Endothelial cell of hepatic sinusoid (primary cell): ENCODE measurements around the gene KIAA1143.

ENCODE experiments used
- in situ Hi-C: cut with HindIII; loops from 2 replicates; pipeline ENCODE4 v1.10.0; 2017; ENCODE audit warnings: low sequenced_read_pairs

KIAA1143 gene

DNA sequence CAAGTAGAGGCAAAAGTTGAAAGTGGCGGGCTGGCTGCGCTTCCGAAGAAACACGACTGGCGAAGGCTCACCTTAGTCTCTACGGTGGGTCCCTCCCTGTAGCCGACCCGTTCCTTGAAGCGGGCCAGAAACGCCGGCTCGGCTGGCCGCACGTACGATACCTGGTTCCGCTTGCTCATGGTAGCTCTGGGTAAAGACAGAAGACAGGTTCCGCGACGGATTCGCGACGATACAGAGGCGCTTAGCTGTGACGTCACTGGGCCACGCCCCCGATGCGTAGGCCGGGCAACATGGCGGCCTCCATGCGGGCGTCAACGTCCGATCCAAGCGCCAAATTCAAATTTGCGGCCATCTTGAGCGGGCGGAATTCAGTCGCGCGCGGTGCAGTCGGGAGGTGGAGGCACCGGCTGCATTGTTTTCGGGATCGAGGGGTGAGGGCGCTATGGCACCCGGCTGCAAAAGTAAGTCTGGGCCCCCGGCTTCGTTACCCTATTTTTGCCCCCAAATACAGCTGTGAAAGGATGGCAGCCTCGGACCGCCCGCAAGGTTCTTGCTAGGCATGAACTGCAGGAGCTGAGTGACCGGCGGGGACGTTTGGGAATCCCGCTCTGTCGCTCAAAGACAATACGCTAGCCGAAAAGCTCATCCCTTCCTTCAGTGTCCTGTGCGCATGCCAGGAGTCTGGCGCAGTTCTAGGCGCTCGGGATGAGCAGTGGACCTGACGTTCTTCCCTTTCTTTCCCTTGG lies at the start of gene KIAA1143, which contains the start of gene KIF15:
Gene KIAA1143 (minus strand): TSS at position 196 of the 746 bp plus-strand sequence. CDS start 17 bp downstream, at position 179.
Gene KIF15 (plus strand): TSS at position 371 of the 746 bp plus-strand sequence. CDS start 72 bp downstream, at position 443.
- in situ Hi-C loops: no loop called here

DNA sequence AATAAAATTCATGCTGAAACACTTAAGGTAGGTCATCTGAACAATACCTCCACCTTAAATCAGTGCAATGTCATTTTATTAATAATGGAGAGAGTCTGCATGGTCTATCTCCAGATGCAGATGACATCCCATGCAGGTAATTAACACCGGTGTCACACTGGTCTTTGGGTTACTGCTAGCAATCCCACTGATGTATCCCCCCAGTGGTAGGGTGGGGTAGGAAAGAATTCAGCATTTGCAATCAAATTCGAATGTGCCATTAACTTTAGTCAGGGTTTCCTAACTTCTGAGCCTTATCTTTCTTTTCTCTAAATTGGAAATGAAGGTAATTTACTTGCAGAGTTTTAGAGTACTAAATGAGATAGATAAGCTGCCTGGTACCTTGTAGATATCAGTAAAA lies 44.5 kb upstream of the KIAA1143 start:
- in situ Hi-C loops: loop anchor here (25.0 kb wide), 1 partner anchor 269 kb away; no protein-coding TSS in a partner anchor

DNA sequence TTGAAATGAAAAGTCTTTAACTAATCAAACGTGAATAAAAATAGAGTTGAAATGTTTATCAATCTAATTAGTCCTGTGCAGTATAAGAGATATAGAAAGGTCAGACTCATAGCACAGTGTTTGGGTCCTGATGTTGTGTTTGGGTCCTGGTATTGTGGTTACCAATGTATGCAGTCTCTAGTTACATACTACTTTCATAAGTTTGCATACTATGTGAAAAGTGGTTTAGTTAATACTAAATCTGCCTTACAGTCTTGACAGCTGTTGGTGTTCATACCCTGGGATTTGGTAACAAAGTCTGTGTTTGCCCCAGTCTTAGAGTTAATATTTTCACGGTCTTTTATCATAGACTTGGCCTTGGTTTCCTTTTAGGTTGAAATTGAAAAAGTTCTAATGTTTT lies 41.9 kb upstream of the KIAA1143 start:
- in situ Hi-C loops: loop anchor here (5.0 to 25.0 kb wide), 4 partner anchors 39 to 266 kb away; no protein-coding TSS in a partner anchor

DNA sequence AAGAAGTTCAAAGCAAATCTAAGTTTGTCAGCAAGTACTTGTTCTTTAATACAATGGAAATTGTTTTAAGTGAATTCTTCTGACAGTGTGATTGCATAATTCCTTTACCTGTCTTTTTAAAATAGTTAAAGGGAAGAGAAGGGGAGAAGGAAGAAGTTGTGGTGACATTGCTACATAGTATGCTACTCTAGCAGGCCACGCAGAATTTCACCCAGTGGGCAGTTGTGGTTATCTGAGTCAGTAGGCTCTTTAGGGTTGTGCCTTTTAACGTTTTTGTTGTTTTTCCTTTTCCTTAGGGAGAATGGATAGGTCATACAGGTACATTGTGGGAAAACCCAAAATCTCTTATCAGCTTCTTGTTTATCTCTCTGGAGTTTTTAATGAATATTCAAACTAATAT lies 40.6 kb upstream of the KIAA1143 start:
- in situ Hi-C loops: loop anchor here (5.0 to 25.0 kb wide), 4 partner anchors 40 to 265 kb away; no protein-coding TSS in a partner anchor

DNA sequence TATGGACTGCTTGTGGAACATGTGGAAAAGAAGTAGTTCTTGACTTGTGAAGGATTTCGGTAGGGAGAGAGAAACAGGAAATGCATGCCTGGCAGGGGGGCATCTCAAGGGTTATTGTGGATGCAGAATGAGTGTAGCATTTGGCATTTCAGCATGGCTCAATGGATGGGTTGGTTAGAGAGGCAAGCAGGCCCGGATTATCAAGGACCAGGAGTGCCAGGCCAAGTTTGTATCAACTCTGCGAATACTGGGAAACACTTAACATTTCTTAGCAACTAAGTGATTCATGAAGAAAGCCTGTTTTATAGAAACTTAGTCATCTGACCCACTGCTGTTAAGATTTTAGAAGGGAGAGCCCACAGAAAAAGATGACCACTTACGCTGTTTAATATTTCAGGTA lies 33.8 kb upstream of the KIAA1143 start:
- in situ Hi-C loops: loop anchor here (5.0 kb wide), 1 partner anchor 87 kb away; no protein-coding TSS in a partner anchor

DNA sequence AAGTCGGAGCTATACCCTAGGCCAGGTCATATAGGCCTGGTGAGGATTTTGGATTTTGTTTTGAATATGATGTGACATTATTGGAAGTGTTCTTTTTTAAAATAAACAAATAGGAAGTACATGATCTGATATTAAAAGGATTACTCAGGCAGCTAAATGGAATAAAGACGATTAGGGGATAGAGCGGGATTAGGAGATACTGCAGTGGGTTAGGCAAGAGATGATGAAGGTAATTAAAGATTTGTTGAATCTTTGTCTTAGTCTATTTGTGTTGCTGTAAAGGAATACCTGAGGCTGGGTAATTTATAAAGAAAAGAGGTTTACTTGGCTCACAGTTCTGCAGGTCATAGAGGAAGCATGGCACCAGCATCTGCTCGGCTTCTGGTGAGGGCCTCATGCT lies 21.5 kb upstream of the KIAA1143 start:
- in situ Hi-C loops: no loop called here

DNA sequence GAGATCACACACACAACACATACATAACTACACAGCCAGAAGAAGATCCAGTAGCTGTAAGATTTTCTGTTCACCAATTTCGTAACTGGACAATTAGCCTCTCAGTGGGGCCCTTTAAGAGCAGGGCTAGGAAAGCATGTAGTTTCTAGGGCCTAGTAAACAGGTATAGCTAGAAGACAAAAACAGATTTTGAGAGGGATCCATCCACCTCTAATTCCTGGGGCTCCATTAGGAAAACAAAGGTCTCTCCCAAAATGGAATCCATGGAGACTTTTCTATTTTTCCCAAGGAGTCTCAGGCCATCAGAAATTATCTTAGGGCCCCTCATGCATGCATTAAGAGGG lies 10.7 kb upstream of the KIAA1143 start:
- in situ Hi-C loops: no loop called here

DNA sequence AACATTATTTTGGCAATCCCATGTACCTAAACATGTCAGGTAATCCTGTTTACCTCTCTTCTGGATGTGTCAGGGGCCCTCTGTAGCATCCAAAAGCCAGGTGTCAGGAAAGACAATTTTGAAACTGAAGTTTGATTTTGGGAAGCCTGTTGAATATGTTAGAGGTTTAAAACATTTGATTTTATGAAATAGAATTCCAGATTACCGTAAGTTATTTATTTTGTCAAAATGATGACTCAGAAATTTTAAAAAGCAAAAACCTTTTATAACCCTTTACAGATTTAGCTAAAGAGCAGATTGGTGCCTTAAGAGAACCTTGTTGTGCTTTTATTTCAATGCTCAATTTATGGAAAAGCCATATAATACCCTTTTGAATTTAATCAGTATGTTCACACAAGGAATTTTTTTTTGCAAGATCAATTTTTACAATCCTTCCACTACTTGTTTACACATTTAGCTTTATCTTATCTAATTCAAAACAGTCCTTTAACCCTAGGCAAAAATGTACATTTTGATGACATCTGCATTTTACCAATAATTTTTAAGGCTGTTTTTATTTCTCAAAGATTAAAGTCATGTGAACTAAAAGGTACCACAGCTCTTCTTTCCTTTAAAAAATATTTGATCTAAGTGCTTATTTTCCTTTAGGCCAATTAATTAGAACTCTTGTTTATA lies 10.1 kb upstream of the KIAA1143 start:
- in situ Hi-C loops: no loop called here

DNA sequence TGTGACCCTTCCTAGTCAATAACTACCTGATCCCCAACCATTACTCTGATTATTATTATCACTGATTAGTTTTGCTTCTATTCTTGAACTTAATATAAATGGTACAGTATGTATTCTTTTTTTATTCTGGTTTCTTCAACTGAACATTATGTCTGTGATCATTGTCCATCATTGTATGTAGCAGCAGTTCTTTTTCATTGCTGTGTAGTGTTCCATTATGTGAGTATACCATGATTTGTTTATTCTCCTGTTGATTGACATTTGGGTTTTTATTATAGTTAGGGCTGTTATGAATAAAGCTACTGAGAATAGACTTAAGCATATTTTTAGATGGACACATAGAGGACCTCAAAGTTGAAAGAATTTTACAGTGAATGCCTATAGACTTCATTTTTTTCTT lies 2.8 kb upstream of the KIAA1143 start:
- in situ Hi-C loops: no loop called here

DNA sequence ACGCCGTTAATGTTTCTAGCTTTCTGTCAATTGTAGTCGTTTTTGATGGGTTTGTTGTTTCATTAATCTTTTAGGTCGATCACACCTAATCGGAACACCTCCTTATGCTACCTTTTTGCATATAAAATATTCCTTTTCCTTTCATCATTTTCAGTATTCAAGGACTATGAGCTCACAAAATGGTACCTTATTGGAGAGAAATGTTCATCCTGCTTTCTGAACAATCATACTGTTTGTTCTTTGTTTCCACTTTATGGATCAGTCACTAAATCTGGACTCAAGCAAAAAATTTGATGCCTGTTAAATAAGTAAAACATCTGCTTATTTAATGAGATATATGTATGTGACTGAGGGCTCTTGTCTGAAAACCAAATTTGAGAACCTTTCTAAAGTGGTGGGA lies 1.3 kb upstream of the KIAA1143 start:
- in situ Hi-C loops: no loop called here

DNA sequence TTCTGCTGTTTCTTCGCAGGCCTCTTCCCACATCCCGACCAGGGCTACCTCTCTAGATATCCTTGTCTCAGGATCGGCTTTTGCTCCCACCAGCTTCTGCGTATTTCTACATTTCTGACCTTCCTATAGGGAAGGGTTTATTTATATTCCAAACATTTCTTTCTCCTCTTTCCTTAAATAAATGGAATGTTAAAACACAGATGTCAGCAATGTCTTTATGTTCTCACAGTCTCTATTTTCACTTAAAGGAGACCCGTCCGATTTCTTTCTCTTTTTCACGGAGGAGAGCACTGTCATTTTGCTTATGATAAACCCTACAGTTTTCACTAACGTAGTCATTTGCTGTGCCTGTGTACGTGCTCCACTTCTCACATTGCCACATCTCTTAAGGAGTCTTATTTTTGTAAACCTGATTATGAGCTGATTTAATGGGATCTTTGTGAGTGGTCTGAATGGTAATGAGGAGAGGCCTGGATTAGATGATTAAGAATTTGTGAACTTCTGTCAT lies 805 bp upstream of the KIAA1143 start:
- in situ Hi-C loops: no loop called here

DNA sequence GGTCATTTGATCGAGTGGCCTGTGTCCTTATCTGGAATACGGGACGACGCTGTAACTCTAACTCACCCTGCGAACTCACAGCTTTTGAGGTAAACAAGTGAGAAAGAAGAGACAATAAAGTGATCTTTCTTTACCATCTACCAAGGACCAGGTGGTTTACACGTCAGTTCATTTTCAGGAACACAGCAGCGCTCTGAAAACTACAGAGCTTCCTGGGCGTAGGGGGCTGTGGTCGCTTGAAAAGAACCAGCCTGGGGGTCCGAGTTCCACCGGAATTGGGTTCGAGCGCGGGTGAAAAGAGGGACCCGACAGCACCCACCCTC lies 357 bp downstream of the KIAA1143 start:
- in situ Hi-C loops: no loop called here

DNA sequence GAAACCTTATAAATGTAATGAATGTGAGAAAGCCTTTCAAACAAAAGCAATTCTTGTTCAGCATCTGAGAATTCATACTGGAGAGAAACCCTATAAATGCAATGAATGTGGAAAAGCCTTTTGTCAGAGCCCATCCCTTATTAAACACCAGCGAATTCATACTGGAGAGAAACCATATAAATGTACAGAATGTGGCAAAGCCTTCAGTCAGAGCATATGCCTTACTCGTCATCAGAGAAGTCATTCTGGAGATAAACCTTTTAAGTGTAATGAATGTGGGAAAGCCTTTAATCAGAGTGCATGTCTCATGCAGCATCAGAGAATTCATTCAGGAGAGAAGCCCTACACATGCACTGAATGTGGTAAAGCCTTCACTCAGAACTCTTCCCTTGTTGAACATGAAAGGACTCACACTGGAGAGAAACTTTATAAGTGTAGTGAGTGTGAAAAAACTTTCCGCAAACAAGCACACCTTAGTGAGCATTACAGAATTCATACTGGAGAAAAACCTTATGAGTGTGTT lies 26.7 kb downstream of the KIAA1143 start:
- in situ Hi-C loops: loop anchor here (5.0 kb wide), 1 partner anchor 102 kb away; no protein-coding TSS in a partner anchor

DNA sequence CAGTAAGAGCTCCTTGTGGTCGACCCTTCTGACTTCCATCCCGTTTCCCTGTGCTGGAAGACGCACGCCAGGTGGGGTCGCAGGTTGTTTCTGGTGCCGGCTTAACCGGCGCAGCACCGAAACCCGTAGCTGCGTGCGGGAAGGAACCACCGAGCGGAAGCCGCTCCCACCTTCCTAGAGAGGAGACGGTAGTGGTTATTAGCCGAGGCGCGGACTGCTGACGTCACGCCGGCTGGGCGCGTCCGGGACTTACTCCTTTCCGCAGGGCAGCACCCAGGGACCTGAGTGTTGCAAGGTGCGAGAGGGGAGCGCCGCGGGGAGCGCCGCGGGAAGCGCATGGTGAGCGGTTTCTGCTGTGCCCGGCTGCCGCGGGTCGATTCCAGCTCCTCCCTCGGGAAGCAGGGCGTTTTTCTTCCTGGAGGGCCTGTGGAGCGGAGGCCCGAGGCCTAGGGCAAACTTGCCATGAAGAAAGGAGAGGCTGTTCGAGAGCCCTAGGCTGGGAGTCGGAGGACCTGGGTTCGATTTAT lies 32.0 kb downstream of the KIAA1143 start, which contains the start of gene ZNF501:
Gene ZNF501 (plus strand): TSS at position 252 of the 527 bp plus-strand sequence. CDS start 4,787 bp downstream, outside the sequence.
- in situ Hi-C loops: no loop called here

DNA sequence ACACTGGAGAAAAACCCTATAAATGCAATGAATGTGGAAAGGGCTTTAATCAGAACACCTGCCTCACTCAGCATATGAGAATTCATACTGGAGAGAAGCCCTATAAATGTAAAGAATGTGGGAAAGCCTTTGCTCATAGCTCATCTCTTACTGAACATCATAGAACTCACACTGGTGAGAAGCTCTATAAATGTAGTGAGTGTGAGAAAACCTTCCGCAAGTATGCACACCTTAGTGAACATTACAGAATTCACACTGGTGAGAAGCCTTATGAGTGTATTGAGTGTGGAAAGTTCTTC lies 39.4 kb downstream of the KIAA1143 start:
- in situ Hi-C loops: loop anchor here (5.0 kb wide), 1 partner anchor 80 kb away; no protein-coding TSS in a partner anchor

DNA sequence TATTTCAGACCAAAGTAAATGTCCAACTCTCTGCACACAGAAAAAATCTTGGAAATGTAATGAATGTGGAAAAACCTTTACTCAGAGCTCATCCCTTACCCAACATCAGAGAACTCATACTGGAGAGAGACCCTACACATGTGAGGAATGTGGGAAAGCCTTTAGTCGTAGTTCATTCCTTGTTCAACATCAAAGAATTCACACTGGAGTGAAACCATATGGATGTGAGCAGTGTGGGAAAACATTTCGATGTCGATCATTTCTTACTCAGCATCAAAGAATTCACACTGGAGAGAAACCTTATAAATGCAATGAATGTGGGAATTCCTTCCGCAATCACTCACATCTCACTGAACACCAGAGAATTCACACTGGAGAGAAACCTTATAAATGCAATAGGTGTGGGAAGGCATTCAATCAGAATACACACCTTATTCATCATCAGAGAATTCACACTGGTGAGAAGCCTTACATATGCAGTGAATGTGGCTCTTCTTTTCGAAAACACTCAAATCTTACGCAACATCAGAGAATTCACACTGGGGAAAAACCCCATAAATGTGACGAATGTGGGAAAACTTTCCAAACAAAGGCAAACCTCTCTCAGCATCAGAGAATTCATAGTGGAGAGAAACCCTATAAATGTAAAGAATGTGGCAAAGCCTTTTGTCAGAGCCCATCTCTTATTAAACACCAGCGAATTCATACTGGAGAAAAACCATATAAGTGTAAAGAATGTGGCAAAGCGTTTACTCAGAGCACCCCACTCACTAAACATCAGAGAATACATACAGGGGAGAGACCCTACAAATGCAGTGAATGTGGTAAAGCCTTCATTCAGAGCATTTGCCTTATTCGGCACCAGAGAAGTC lies 40.0 kb downstream of the KIAA1143 start:
- in situ Hi-C loops: loop anchor here (5.0 kb wide), 1 partner anchor 81 kb away; no protein-coding TSS in a partner anchor

DNA sequence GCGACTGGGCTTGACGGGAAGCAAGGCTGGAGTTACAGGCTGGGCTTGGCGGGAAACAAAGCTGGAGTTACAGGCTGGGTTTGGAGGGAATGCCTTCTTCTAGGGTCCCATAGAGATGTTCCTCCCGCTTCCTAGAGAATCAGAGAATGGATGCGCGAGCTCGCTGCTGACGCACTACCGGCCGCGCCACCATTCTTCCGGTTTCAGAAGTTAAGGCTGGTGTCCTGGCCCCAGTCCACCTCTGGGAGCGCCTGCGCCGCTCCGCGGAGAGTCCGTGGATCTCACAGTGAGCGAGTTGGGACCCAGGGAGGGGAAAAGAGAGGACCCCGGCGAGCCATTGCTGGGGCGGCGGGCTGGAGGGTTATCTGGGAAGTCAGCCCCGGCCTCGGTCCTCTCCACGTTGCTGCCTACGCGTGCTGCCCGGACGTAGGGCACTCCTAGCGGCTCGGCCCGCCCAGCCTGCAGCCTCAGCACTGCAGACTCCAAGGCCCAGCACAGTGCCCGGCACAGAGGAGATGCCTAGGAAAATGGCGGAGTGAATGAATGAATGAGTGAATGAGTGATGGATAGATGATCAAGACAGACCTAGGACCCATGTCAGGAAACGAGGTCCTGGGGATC lies 48.9 kb downstream of the KIAA1143 start, which contains the start of gene ZNF502:
Gene ZNF502 (plus strand): TSS at position 206 of the 621 bp plus-strand sequence. CDS start 7,602 bp downstream, outside the sequence.
- in situ Hi-C loops: no loop called here
